ENCODE measurements around the gene KCNIP4. TPM values are rescaled to one million over a fixed set of nuclear protein-coding genes. Genes with fewer than 3 reads are reported as not detected.

Gene KCNIP4
- total and polyA plus RNA-seq, 2 donors (not counting 3 experiments of a cell fraction or from before 2014, with no cell fraction given): not detected

GRCh38 chr4:21845663-21846062 lies 102.9 kb downstream of the KCNIP4 start:
- H2AFZ ChIP-seq (ENCODE audit: low read depth, low read length): no peak overlapping the region
- no peaks in the 10 kb centered on the region for H3K4me1 ChIP-seq (ENCODE audit: control insufficient read depth, extremely low read depth, insufficient read depth, low read length)
- H3K36me3 ChIP-seq (ENCODE audit: control insufficient read depth in 2 of 2, extremely low read depth in 1 of 2, insufficient read depth in 2 of 2, low read length in 2 of 2): no peaks in the 10 kb centered on the region
- H3K27ac ChIP-seq (ENCODE audit: insufficient read depth, low read depth, low read length): no peak overlapping the region
- intact Hi-C loops (cut with micrococcal nuclease): no loop called here
- H3K79me2 ChIP-seq (ENCODE audit: control insufficient read depth, insufficient read depth, low read length): no peaks in the 10 kb centered on the region
- no peak overlapping the region for H3K9ac ChIP-seq (replicated peaks; ENCODE audit: extremely low read depth, insufficient read depth, low read length)
- ChIA-PET CTCF (interaction anchor here (1.1 to 1.3 kb wide), 2 partner anchors 10 to 12 kb away, joined by 3 read pairs; no protein-coding TSS in a partner anchor), POLR2A (no interaction called here)
- no peaks in the 10 kb centered on the region for H3K9me3 ChIP-seq (replicated peaks; ENCODE audit: control insufficient read depth, insufficient read depth, low read length)
- no peak for DNase-seq (ENCODE audit: low read depth, low spot score)
- H4K20me1 ChIP-seq (replicated peaks; ENCODE audit: control insufficient read depth, extremely low read depth, insufficient read depth, low read length): no peaks in the 10 kb centered on the region
- H3K9me1 ChIP-seq (replicated peaks; ENCODE audit: control insufficient read depth, extremely low read depth, insufficient read depth, low read length): no peaks in the 10 kb centered on the region
- peaks cover 0 to 2% of the 10 kb centered on the region in 2 experiments for H3K27me3 ChIP-seq (ENCODE audit: control insufficient read depth in 2 of 2, insufficient read depth in 2 of 2, low read length in 2 of 2)
- no TSS peak for BruUV-seq (replicated peaks)
- no peak for TF ChIP-seq MAX (IDR thresholded peaks at IDR 0.05; ENCODE audit: insufficient read depth, insufficient read length)
- TF ChIP-seq JUN (IDR thresholded peaks at IDR 0.05; ENCODE audit: borderline replicate concordance, insufficient read depth, insufficient read length, low read depth): no peak
- no peak for TF ChIP-seq EZH2 (IDR thresholded peaks at IDR 0.05; ENCODE audit: borderline replicate concordance, low read depth, low read length, severe bottlenecking)
- TF ChIP-seq MYC (IDR thresholded peaks at IDR 0.05; ENCODE audit: low read depth, low read length): no peak
- TF ChIP-seq CTCF (IDR thresholded peaks at IDR 0.05; ENCODE audit: extremely low read depth in 1 of 2, insufficient read depth in 1 of 2, low read depth in 1 of 2, low read length in 2 of 2): no peak
- no peak for TF ChIP-seq FOS (IDR thresholded peaks at IDR 0.05; ENCODE audit: borderline replicate concordance, insufficient read depth, low read length)
- no peak for TF ChIP-seq POLR2AphosphoS5 (IDR thresholded peaks at IDR 0.05; ENCODE audit: insufficient read depth, low read depth, low read length)
- TF ChIP-seq GATA2 (IDR thresholded peaks at IDR 0.05; ENCODE audit: insufficient read depth, insufficient read length, low read depth, low read length): no peak
- no peak for TF ChIP-seq POLR2A (IDR thresholded peaks at IDR 0.05; ENCODE audit: low read depth, low read length)
- FAIRE-seq: no peak
- H3K4me2 ChIP-seq (ENCODE audit: insufficient read depth, low read length): no peak overlapping the region
- dilution Hi-C loops (cut with MboI; ENCODE audit: extremely low pct_ligation_motif_present, low sequenced_read_pairs): no loop called here
- no peak overlapping the region for H3K4me3 ChIP-seq (replicated peaks in 1 of 3; ENCODE audit: insufficient read depth in 1 of 3, low read depth in 1 of 3, low read length in 3 of 3)

Measured in endothelial cell of umbilical vein (primary cell).